ENCODE data around the gene IFITM2.
"Not testable (repeated sequence)": the region's sequence is repeated elsewhere in the genome, so short reads cannot be mapped to it uniquely, and the experiment has no call there.

The IFITM2 gene

GRCh38 chr11:344836-345578 is 37.4 kb downstream of the IFITM2 start:
- no peak for TF ChIP-seq CTCF (conservative IDR thresholded peaks at IDR 0.05)
- TF ChIP-seq ZFX (IDR thresholded peaks at IDR 0.05), result no peak
- H3K27ac ChIP-seq, result no peak overlapping the region

- TF ChIP-seq CTCF (conservative IDR thresholded peaks at IDR 0.05) (no peak), ZFX (IDR thresholded peaks at IDR 0.05) (no peak)
- H3K27ac ChIP-seq, result no peak overlapping the region
Measured at GRCh38 chr11:346529-346928, 38.9 kb downstream of the IFITM2 start.

GRCh38 chr11:349270-349954 is 41.8 kb downstream of the IFITM2 start:
- H3K27ac ChIP-seq, result not testable (repeated sequence)

GRCh38 chr11:350033-350722 is 42.6 kb downstream of the IFITM2 start:
- not testable (repeated sequence) for H3K27ac ChIP-seq

- no peak overlapping the region for H3K27ac ChIP-seq
Measured at GRCh38 chr11:350723-351255, 43.2 kb downstream of the IFITM2 start.

GRCh38 chr11:351411-351810 is 43.8 kb downstream of the IFITM2 start:
- TF ChIP-seq ZFX (IDR thresholded peaks at IDR 0.05) (no peak), CTCF (conservative IDR thresholded peaks at IDR 0.05) (no peak)
- H3K27ac ChIP-seq, result no peak overlapping the region

More at GRCh38 chr11:350723-351255, 43.2 kb downstream of the IFITM2 start:
- TF ChIP-seq ZFX (IDR thresholded peaks at IDR 0.05) (no peak), CTCF (conservative IDR thresholded peaks at IDR 0.05) (no peak)

GRCh38 chr11:352456-353031 is 44.9 kb downstream of the IFITM2 start:
- peak overlapping the region; percentile 2; the same call in 1 of the 2 replicates for H3K27ac ChIP-seq
- TF ChIP-seq ZFX (IDR thresholded peaks at IDR 0.05) (no peak), CTCF (conservative IDR thresholded peaks at IDR 0.05) (no peak)

Measured in C4-2B (cell line).